COLO668 (cell line): ENCODE measurements around the gene SF3B3.
"Not testable (repeated sequence)": the region's sequence is repeated elsewhere in the genome, so short reads cannot be mapped to it uniquely, and the experiment has no call there.

Experiments used
- DNase-seq: peaks from one replicate; lab custom pipeline; 2025; ENCODE audit not compliant: unreplicated experiment; lab: John Stamatoyannopoulos, UW

Gene SF3B3

DNA sequence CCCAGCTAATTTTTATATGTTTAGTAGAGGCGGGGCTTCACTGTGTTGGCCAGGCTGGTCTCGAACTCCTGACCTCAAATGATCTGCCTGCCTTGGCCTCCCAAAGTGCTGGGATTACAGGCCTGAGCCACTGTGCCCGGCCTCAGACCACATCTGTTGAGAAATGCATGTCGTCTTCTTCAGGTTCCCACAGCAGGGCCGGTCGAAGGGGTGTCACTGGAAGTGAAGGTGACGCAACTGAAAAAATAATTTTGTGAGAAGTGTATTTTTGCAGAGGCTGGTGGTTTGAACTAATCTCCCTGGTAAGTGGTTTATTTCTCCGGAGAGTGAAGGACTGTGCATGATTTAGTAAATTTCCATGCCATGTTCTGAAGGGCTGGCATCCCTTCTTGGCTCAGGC, 89.3 kb downstream of the SF3B3 start:
- DNase-seq = no peak

DNA sequence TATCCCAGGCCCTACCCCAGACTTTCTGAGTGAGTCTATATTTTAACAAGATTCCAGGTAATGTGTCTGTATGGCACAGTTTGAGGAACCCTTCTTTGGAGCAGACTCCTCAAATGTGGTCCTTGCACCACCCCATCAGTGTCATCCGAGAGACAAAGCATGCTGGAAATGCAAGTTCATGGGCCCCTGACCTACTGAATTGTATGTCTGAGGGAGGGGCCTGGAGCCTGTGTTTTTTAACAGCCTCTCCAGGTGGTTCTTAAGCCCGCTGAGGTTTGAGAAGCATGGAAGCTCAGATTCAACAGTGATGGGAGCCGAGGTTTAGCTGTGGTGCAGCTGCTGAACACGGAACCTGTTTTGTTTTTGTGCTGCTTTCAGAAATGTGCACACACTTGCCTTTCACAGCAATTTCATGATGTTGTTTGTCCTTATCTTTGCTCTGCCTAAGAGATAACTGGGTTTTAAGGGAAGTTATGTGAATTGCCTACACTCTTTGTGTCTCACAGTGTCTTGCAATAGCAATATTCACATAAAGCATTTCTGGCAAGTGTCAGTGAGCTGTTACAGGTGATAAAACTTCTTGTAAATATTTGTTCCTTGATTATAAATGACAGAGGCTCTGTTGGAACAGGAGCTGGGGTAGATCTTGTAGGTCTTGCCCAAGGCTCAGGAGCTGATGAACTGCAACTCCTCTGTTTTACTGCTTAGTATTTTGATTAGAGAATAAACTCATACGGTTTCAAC, 90.8 kb downstream of the SF3B3 start:
- no peak for DNase-seq

DNA sequence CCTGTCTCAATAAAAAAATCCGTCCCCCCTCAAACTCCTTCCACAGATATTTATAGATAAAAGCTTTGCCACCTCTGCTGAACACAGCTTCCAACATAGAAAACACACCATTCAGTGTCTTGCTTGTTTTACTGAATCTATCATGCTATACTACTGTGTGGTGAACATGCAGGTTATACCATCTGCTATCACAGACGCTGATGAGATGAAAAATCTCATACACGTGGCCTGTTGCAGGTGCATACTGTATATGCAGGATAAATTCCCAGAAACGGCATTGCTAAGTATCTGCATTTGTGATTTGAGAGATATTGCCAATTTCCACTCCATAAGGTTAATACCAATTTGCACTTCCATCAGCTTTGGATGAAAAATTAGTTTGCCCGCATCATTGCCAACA, 92.3 kb downstream of the SF3B3 start:
- DNase-seq = no peak

DNA sequence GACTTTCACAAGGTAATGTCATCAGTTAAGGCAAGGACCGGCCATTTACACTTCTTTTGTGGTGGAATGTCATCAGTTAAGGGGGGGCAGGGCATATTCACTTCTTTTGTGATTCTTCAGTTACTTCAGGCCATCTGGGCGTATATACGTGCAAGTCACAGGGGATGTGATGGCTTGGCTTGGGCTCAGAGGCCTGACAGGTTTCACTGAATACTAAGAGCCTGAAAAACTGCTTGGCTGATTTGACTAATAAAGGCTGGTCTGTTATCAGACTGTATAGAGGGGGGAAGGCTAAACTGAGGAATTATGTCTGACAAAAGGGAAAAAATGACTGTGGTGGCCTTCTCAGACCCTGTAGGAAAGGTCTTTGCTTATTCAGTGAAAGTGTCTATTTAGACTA, 98.2 kb downstream of the SF3B3 start:
- DNase-seq = not testable (repeated sequence)
